Right lobe of liver (tissue), 4 donors: ENCODE data around the gene PRAC2.

Experiments used
- CTCF ChIP-seq, 4 donors: fragments of 200-600 bp in 3 of 4; fragments of 450-650 bp in 1 of 4; IDR thresholded peaks; one replicate each; pipeline versions ENCODE4 v1.5.1 to v1.8.0; 2016 to 2022; ENCODE audit warnings: antibody characterized with exemption in 4 of 4, mild to moderate bottlenecking in 2 of 4
- POLR2A ChIP-seq: fragments of 450-650 bp; IDR thresholded peaks from one replicate; pipeline ENCODE4 v1.6.1; 2017; ENCODE audit warnings: antibody characterized with exemption, mild to moderate bottlenecking
- donor health status: DM: no; HTN: no; CAD: no.
- donor health status: DM: no; HTN: no; CAD: no.
- donor health status: DM: no; HTN: yes; CAD: no.

- no peak for TF ChIP-seq CTCF (IDR thresholded peaks at IDR 0.05)
- no peak for TF ChIP-seq POLR2A
Observed at GRCh38 chr17:48733632-48734328, 10.8 kb downstream of the PRAC2 start.
